Fibroblast of skin of right biceps (primary cell): Measurements from ENCODE around the gene SLC39A3.

ENCODE experiments used
- DNase-seq: peaks from one replicate; pipeline ENCODE4 v3.0.0-alpha.2; 2013

The SLC39A3 gene

GRCh38 chr19:2744113-2744512, 4.3 kb upstream of the SLC39A3 start:
- DNase-seq, result no peak

- DNase-seq, result no peak
These were observed 3.3 kb upstream of the SLC39A3 start for GRCh38 chr19:2743099-2743498.

DNA sequence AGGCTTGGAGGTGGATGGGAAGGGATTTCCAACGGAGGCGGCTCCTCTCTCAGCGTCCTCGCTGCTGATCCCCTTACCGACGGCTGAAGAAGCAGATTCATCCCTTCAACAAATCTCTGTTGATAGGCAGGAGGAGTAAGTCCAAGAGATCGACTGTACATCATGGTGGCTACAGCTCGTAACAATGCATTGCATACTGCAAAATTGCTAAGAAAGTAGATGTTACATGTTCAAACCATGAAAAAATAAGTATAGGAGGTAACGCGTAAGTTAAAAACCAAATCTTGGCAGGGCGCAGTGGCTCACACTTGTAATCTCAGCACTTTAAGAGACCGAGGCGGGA, 468 bp upstream of the SLC39A3 start:
- no peak for DNase-seq

DNA sequence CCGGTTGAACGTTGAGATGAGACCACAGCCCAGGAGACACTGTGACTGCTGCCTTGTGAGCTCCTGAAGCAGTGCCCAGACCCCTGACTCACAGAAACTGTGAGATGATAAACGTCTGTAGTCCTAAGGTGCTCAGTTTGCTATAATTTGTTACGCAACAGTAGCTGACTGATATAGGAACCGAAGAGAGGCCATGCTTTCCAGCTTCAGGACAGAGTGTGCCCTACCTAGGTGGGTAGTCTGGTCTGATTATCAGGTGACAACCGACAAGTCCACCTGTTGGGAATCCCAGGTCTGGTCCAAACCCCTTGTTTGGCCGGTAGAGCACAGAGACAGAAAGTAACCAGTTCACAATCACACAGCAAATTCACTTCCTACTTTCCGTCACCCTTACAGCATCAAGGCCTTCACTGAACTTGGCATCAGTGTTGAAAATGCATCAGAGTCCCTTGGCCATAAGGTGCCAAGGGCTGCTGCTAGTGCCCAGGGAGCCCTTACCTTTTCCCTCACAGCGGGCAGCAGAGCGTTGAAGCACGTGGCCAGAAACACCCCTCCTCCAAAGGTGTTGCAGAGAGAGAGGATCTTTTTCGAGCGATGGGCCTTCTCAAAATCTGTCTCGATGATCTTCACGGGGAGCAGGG, 3.1 kb downstream of the SLC39A3 start:
- no peak for DNase-seq

GRCh38 chr19:2735374-2735773, 4.4 kb downstream of the SLC39A3 start:
- no peak for DNase-seq

- no peak for DNase-seq
These were observed 5.1 kb downstream of the SLC39A3 start for GRCh38 chr19:2734589-2735288.

DNA sequence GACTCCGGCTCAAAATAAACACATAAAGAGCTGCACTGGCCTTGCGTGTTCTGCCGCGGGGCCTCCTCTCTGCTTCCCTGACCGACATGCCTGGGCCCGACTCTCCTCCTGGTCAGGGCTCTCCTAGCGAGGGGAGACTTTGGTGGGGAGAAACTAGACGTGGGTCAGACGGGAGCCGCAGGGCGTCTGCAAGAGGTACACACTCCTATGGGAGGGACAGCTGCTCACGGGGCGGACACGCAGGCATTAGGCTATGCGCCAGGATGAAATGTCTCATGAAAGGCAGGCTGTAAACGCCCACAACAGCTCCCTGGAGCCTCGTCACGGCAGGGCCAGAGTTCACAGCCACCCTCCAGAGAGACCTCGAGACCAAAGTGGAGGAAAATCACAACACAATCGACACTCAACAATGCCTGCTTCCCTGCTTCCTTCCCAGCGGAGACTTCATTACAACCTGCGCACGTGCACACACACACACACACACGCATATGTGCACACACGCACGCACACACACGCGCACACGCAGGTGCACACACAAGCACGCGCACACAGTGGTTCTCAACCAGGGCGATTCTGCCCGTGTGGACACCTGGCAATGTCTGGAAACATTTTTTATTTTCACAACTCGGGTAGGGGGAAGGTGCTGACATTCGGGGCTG, 5.8 kb downstream of the SLC39A3 start:
- DNase-seq, result no peak

- DNase-seq, result no peak
These were observed 6.9 kb downstream of the SLC39A3 start for GRCh38 chr19:2732883-2733282.

DNA sequence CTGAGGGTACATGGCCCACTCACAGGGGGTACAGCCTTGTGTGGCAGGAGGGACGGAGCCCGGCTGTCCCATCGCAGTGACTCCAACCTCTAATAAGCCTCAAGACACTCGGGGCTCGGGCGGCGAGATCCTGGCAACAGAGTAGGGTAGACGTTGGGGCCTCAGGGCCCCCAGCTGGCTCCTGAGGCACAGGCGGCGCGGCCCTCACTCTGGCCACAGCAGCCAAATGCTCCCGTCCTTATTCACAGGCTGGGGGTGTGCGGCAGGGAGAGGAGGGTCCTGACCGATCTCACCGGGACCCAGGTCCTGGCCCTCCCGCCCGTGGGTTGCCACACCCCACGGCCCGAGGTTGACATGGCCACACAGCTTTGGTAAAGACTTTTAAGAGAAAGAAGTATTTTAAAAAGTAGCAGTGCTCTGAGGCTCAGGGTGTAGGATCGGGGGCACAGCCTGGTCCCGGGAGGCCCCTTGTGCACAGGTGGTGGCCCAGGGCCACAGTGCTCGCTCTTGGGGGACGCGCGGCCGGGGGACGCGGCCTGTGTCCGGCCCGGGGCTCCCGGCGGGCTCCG, 7.6 kb downstream of the SLC39A3 start:
- DNase-seq, result no peak

DNA sequence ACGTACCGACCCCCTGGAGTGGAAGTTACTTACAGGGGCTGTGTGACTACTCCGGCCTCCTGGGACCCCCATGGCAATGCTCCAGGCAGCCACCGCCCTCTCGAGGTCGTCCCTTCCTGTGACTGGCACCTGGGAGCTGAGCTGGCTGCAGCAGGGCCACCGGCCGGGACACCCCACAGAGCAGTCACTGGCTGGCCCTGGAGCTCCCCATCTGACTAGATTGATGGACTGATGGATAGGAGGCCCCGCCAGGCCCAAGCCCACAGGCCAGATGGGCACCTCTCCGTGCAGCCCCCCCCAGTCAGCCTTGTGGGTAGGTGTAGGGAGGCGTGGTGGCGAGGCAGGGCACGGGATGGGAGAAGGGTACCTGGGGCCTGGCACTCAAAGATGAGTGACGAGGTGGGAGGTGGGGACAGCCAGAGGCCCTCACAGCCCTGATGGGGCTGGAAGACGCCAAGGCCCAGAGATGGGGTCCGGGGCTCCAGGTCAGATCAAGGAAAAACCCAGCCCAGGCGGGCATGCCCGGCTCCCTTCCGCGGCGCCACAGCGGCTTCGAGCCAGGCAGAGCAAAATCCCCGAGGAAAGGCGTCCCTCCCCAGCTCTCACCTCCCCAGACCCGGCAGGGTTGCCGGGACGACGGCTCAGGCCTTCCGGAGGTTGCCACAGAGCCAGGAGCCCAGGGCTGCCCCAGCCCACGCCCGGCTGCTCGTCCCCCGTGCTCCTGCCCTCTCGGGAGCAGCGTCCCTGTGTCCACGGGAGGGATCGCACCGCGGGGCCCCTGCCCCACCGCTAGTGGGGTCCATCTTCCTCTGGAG, 8.4 kb downstream of the SLC39A3 start:
- no peak for DNase-seq

DNA sequence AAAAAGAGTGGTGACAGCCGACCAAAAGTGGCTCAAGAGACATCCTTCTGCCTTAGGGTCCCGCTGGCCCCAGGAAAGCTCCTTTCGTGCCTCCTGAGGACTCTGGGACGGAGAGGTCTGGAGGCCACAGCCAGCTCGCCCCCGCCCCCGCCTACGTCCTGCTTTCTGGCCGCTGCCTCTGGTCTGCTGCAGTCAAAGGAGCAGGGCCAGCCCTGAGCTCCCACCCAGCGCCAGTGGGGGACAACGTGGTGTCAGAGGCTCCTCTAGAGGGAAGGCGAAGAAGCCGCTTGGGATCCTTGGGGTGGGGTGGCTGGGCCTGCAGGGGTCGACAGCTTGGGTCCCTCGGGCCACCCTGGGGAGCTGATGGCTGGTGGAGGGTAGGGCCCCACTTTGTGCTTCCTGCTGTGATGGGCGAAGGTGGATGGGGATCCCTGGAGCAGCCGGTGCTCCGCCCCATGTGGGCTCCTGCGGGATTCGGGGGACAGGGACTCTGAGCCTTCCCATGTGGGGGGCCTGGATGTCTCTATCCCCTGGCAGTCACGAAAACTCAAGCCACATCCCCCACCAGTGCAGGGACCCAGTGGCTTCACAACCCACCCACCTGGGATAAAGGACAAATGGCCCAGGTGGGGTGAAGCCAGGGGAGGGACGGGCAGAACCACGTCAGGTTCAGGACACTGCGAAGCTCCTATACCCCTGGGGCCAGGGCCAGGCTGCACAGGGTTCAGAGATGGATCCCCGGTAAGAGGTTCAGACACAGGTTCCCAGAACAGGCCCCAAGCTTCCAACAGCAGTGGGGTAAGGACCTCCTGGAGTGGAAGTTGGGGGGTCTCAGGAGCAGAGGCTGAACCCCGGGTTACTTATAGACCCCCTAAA, 9.6 kb downstream of the SLC39A3 start:
- DNase-seq, result no peak

DNA sequence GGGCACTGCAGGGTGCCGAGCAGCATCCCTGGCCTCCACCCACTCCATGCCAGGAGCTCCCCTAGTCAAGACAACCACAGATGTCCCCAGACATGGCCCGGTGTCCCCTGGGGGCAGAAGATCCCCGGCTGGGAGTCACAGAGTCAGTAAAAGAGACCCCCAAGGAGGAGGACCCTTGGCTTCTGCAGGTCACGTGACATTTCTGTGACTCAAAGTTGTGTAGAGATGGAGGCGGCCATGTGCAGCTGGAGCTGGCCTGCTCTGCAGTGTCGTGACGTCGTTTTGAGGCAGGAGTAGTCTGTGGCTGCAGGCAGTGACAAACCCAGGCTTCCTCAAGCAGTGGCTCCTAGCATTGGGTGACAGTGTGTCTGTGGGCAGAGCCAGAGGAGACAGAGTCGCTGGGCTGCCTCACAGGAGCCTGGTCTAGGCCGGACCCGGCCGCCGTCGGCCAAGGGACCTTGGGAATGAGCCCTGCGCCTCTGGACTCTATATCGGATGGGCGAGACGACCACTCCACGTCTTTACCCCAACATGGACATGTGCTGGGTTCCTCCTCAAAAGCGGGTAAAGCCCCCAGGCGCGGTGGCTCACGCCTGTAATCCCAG, 10.9 kb downstream of the SLC39A3 start:
- no peak for DNase-seq

GRCh38 chr19:2727640-2727944, 12.2 kb downstream of the SLC39A3 start:
- no peak for DNase-seq

DNA sequence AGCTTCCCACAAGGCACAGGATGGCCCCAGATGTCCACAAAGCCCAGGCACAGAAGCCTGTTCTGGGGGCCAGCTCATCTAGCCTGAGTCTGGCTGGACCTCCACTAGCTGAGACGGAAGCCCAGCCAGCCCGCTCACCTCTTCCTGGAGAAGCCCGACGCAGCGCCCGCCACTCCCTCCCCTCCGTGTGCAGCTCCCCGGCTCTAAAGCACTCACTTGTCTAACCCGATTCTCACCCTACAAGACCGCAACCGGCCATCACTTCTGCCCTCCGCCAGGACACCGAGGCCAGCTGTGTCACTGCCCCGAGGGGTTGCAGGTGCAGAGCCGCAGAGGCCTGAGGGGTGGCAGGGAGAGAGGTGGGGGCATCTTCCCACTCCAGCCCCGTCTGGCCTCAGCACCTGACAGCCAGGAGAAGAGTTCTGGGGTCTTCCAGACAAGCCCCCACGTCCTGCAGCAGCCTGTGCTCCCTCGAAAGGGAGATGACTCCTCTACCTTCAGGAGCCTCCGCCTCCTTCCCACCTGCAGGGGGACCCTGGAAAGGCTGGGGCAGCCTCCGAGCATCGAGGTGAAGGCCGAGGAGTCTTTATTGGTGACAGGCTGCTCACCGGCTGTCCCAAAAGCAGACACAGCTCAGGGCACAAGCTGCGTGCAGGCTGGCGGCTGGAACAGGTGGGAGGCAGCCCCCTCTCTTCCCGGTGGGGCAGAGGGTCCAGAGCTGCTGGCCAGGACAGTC, 12.7 kb downstream of the SLC39A3 start:
- no peak for DNase-seq

- DNase-seq, result no peak
These were observed 13.5 kb downstream of the SLC39A3 start for GRCh38 chr19:2726160-2726855.

DNA sequence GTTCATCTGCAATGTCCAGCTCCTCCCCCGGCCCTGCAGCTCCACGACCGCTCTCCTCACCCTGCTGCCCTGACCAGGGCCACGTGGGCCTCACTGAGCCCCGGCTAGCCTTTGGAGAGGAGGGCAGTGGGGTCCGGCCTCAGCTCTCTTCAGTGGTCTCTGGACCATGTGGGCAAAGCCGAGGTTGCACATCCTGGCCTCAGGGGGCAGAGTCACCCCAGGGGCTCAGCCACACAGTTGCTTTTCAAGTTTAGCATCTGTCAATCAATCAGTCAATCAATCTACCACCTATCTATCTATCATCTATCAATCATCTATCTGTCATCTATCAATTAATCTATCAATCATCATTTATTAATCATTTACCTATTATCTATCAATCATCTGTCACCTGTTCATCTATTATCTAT, 15.7 kb downstream of the SLC39A3 start:
- no peak for DNase-seq

DNA sequence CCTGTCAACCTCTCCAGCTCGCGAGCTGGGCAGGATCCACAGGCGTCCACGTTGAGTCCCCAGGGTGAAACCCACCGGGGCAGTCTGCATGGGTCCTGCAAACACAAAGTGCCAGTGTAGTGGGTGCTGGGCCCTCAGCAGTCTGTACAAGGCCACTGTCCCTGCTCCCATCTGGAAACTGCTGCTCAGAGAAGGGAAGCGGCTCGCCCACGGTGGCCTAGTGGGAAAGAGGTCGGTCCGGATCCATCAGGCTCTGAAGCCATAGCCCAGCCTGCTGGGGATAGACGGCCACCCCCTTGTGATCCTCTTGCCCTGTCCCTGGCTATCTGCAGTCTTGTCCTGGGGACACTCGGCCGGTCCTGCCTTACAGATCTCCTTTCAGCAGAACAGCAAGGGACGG, 16.1 kb downstream of the SLC39A3 start:
- DNase-seq, result no peak

DNA sequence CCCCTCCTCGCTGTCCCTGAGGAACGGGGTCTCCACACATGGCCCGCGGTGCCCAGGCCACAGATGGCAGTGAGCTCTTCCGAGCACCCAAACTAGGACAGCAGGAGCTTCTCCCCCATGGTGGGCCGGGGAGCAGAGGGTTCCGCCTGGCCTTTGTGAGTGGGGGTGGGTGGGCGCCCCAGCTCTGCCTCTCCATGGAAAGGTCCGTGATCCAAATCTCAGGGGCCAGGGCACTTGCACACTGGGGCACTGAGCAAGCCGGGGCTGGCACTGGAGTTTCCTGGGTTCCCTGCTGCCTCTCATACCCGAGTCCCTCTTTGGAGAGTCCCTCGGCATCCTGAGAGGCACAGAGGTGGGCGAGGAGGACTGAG, 16.5 kb downstream of the SLC39A3 start:
- DNase-seq, result no peak

DNA sequence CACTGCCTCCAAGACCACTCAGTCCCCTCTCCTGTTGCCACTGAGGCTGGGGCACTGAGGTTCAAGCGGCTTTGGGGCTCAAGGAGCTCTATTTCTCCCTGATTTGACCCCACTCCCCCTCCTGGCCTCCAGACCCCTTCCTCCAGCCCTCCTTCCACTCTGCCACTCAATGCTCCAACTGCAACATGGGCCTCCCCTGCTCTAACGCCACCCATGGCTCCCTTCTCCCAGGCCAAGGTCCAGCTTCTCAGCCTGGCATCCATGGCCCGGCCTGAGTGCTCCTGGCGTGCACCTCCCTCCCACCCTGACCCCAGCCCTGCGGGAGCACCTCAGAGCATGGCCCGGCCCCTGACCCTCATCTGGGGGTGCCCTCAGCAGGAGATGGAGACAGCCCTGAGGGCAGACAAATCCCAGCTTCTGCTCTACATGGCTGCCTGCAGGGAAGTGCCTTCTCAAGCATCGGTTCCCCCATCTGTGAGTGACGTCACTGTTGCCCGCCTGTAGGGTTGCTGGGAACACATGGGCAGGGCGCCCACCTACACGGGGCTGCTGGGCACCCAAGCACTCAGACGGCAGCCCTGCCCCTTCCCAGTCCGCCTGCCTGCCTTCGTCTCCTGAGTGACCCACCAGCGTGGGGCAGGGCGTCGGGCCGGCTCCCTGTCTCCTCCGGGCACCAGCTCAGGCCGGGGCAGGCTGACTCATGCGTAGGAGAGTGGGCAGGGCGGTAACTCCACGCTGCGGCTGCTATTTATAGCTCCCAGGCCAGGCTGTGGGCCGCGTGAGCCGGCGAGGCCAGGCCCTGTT, 17.1 kb downstream of the SLC39A3 start:
- peak; percentile 14 for DNase-seq
